HepG2 (cell line): ENCODE measurements around the gene ASXL1. TPM values are rescaled to one million over a fixed set of nuclear protein-coding genes. Genes with fewer than 3 reads are reported as not detected.

Experiments used
- DNMT1 ChIP-seq: sonication (generic); formaldehyde crosslinking; IDR thresholded peaks from 2 replicates; pipeline ENCODE4 v1.5.1; 2020; ENCODE audit warnings: mild to moderate bottlenecking, missing genetic modification reagents
- HMG20A ChIP-seq: IDR thresholded peaks from 2 replicates; pipeline ENCODE4 v1.6.1; 2016; ENCODE audit warnings: borderline replicate concordance
- HNRNPK ChIP-seq: fragments of 200-400 bp; formaldehyde crosslinking; IDR thresholded peaks from 2 replicates; pipeline ENCODE4 v1.6.1; 2018; ENCODE audit warnings: low read length, low read depth, moderate library complexity, mild to moderate bottlenecking; ENCODE audit not compliant: poor library complexity, severe bottlenecking
- KIAA2018 ChIP-seq: sonication (generic); formaldehyde crosslinking; IDR thresholded peaks from 2 replicates; pipeline ENCODE4 v1.5.0; 2020; ENCODE audit warnings: mild to moderate bottlenecking, missing genetic modification reagents, borderline replicate concordance
- REL ChIP-seq: sonication (generic); formaldehyde crosslinking; conservative IDR thresholded peaks from 2 replicates; pipeline ENCODE4 v1.8.0; 2022; ENCODE audit warnings: mild to moderate bottlenecking, missing genetic modification reagents, moderate library complexity
- REST ChIP-seq, 2 experiments: IDR thresholded peaks; 2 replicates each; pipeline ENCODE4 v1.6.1; 2011 to 2012; ENCODE audit warnings: low read length in 2 of 2, borderline replicate concordance in 1 of 2, low read depth in 1 of 2, mild to moderate bottlenecking in 1 of 2, moderate library complexity in 1 of 2
- USF2 ChIP-seq, 2 experiments: sonication (generic) in 1 of 2; formaldehyde crosslinking in 1 of 2; IDR thresholded peaks; 2 replicates each; pipeline versions ENCODE4 v1.5.1 to v1.6.1; 2011 to 2020; ENCODE audit warnings: borderline replicate concordance in 1 of 2, low read depth in 1 of 2, low read length in 1 of 2, mild to moderate bottlenecking in 1 of 2, missing genetic modification reagents in 1 of 2, moderate library complexity in 1 of 2
- YEATS4 ChIP-seq: sonication (generic); formaldehyde crosslinking; IDR thresholded peaks from 2 replicates; pipeline ENCODE4 v1.4.0; 2020; ENCODE audit warnings: missing genetic modification reagents, borderline replicate concordance
- ZBTB7A ChIP-seq: sonication (generic); formaldehyde crosslinking; IDR thresholded peaks from 2 replicates; pipeline ENCODE4 v1.8.0; 2022; ENCODE audit warnings: mild to moderate bottlenecking, missing genetic modification reagents
- ZFP62 ChIP-seq: sonication (generic); formaldehyde crosslinking; IDR thresholded peaks from 2 replicates; pipeline ENCODE4 v1.4.0; 2020; ENCODE audit warnings: missing genetic modification reagents
- ZMAT5 ChIP-seq: sonication (generic); formaldehyde crosslinking; IDR thresholded peaks from 2 replicates; pipeline ENCODE4 v1.5.0; 2020; ENCODE audit warnings: mild to moderate bottlenecking, low read depth, missing genetic modification reagents, borderline replicate concordance
- ZNF124 ChIP-seq: sonication (generic); formaldehyde crosslinking; IDR thresholded peaks from 2 replicates; pipeline ENCODE4 v1.4.0; 2020; ENCODE audit warnings: missing genetic modification reagents
- ZNF34 ChIP-seq: sonication (generic); formaldehyde crosslinking; IDR thresholded peaks from 2 replicates; pipeline ENCODE4 v1.4.0; 2020; ENCODE audit warnings: mild to moderate bottlenecking, missing genetic modification reagents, borderline replicate concordance
- ZNF782 ChIP-seq: sonication (generic); formaldehyde crosslinking; IDR thresholded peaks from 2 replicates; pipeline ENCODE4 v1.4.0; 2020; ENCODE audit warnings: missing genetic modification reagents, mild to moderate bottlenecking, borderline replicate concordance
- polyA plus RNA-seq, 8 experiments: library from polyadenylated mRNA; depleted of rRNA in 3 of 8; stranded (reverse) in 7 of 8; unstranded in 1 of 8; fragments of >200 nt; fragmentation: Illumina TruSeq in 4 of 8; extraction: Trizol in 4 of 8; gene quantifications; 2 replicates each; pipeline versions ENCODE4 v1.2.1 to v1.2.3, GENCODE V29; 2011 to 2016; ENCODE audit warnings: low read depth in 4 of 8, missing spikeins in 1 of 8, mixed read lengths in 1 of 8; ENCODE audit not compliant: insufficient read depth in 1 of 8
- total RNA-seq, 5 experiments: library from RNA; depleted of rRNA; stranded (reverse); fragments of >200 nt; fragmentation: Illumina TruSeq; extraction: Trizol; gene quantifications; 2 replicates each; pipeline ENCODE4 v1.2.3, GENCODE V29; 2016; ENCODE audit warnings: low read depth in 1 of 5

Gene ASXL1
- total and polyA plus RNA-seq, 2 of the 13 experiments (the other 11 are each of a cell fraction or from before 2014, with no cell fraction given), result 62.1 to 74.8 TPM

- TF ChIP-seq KIAA2018 (CRISPR knock-in tag) (no peak), REL (CRISPR knock-in tag) (no peak), ZFP62 (CRISPR knock-in tag) (no peak), ZNF124 (CRISPR knock-in tag) (0 out of 2 replicates have a peak, but pooled peaks have one; percentile 13), HMG20A (CRISPR knock-in tag) (no peak; the same call in 1 of the 2 replicates), ZMAT5 (no peak), USF2 (IDR thresholded peaks at IDR 0.05; ENCODE audit: low read depth, low read length) (no peak), USF2 (CRISPR knock-in tag; IDR thresholded peaks at IDR 0.05; ENCODE audit: borderline replicate concordance) (no peak), ZNF782 (CRISPR knock-in tag) (0 out of 2 replicates have a peak, but pooled peaks have one; percentile 5), ZBTB7A (CRISPR knock-in tag) (no peak), YEATS4 (CRISPR knock-in tag) (no peak), REST (IDR thresholded peaks at IDR 0.05; ENCODE audit: borderline replicate concordance in 1 of 2, low read depth in 1 of 2, low read length in 2 of 2) (no peak), DNMT1 (CRISPR knock-in tag) (no peak), ZNF34 (CRISPR knock-in tag) (no peak), HNRNPK (peak; percentile 65)
These were observed 21.2 kb upstream of the ASXL1 start (continued) for GRCh38 chr20:32336918-32337347.
